22Rv1 (cell line): ENCODE results near the gene AP3S2.

Source experiments
- H3K27ac ChIP-seq: fragments of 450-650 bp; 2 replicates; pipeline ENCODE4 v1.5.1; 2017
- ZFX ChIP-seq: fragments of 450-650 bp; IDR thresholded peaks from 2 replicates; pipeline ENCODE4 v1.6.1; 2017; ENCODE audit warnings: antibody characterized with exemption, borderline replicate concordance
- TF ChIP-seq, protein P1 (sequence below): fragments of 450-650 bp; IDR thresholded peaks from 2 replicates; pipeline ENCODE4 v1.5.1; 2017; ENCODE audit warnings: mild to moderate bottlenecking

The AP3S2 gene

DNA sequence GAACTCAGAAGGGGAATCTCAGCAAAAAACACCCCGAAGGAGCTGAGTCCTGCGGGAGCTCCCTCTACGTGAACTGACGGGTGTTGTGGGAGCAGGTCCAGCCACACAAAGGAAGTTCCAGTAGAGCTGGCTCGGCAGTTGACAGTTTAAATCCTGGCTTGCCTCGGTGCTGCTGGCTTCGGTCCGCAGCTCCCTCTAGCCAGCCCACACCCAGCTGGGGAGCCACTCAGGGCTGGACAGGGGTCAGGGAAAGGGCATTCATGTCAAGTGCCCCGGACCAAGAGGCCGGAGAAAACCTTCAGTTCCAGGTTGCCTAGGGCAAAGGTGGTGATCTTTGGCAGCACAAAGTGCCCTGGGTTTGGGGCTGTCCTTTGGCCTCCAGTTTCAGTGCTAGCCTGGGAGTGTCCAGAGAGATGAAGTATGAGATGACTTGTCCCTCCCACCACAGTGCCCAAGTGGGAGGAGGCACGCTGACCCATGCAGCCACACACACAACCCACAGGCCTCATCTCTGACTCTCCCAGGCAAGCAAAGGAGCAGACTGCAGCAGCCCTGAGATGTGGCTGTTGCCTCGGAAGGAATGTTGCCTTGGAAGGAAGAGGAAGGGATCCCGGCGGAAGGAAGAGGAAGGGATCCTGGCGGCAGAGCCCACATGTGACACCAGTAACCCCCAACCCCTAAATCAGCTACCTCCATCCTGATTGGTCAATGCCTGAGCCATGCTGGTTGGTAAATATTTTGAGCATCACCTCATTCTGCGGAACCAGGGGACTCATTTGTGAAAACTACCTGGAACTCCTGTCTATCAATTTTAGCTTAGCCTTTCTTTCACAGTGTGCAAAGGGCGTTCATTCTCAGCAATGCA lies 65.3 kb downstream of the AP3S2 start:
- TF ChIP-seq, protein P1, sequence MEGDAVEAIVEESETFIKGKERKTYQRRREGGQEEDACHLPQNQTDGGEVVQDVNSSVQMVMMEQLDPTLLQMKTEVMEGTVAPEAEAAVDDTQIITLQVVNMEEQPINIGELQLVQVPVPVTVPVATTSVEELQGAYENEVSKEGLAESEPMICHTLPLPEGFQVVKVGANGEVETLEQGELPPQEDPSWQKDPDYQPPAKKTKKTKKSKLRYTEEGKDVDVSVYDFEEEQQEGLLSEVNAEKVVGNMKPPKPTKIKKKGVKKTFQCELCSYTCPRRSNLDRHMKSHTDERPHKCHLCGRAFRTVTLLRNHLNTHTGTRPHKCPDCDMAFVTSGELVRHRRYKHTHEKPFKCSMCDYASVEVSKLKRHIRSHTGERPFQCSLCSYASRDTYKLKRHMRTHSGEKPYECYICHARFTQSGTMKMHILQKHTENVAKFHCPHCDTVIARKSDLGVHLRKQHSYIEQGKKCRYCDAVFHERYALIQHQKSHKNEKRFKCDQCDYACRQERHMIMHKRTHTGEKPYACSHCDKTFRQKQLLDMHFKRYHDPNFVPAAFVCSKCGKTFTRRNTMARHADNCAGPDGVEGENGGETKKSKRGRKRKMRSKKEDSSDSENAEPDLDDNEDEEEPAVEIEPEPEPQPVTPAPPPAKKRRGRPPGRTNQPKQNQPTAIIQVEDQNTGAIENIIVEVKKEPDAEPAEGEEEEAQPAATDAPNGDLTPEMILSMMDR = no peak
- no peak for TF ChIP-seq ZFX
- H3K27ac ChIP-seq = no peak overlapping the region

DNA sequence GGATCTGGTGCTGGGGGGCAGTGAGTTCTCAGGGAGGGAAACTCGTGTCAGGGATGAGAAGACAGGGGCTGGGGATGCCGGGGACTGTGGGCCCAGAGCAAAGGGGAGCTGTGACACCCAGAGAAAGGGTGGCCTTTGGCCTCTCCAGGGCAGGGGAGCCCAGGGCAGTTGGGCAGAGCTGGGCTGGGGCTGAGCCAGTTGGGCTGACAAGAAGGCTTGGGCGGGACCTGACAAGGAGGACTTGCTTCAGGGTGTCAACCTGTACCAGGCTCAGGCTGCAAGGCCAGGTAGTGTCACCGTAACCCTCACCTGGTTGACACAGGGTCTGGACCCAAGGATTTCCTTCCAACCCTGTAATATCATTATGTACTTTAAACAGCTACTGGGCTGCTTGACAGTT lies 66.0 kb downstream of the AP3S2 start:
- no peak overlapping the region for H3K27ac ChIP-seq

DNA sequence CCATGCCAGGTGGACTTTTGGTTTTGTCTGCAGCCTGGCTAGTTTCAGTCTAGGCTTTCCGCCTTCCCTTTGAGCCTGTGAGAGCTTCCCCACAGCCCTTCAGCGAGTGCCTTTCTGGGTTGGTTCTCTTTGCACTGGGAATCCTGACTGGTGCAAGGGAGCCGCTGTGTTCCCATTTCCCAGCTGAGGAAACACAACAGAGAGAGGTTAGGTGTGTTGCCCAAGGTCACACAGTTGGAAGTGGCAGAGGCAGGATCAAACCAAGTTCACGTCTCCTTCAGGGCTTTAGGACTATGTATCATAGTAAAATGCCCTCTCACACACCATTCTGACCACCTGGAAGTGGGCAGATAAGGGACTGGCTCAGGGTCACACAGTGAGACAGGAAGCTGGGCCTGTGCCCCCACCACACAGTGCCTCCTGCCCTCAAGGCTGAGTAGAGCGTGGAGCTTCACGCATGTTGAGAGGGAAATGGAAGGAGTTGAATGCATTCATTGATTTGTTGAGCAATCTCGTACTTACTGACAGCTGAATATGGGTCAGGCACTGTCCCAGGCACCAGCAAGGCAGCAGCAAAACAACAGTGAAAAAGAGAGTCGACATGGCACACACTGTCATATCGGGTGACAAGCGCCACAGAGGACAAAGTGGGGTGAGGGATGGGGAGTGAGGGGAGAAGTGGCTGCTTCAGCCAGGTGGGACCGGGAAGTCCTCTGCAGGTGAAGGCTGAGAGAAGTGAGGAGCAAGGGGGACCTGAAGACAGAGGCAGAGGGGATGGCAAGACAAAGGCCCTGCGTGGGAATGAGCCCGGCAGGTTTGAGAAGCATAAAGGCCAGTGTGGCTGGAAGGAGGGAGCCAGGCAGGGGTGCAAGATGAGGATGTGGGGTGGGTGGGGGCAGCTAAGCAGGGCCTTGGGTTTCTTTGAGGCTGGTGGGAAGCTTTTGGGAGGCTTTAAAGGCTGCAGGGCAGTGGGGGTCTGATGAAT lies 66.8 kb downstream of the AP3S2 start:
- no peak overlapping the region for H3K27ac ChIP-seq
- no peak for TF ChIP-seq ZFX
- TF ChIP-seq, protein P1 = no peak

More for the DNA sequence above, 66.0 kb downstream of the AP3S2 start:
- no peak for TF ChIP-seq ZFX
- TF ChIP-seq, protein P1 = no peak

DNA sequence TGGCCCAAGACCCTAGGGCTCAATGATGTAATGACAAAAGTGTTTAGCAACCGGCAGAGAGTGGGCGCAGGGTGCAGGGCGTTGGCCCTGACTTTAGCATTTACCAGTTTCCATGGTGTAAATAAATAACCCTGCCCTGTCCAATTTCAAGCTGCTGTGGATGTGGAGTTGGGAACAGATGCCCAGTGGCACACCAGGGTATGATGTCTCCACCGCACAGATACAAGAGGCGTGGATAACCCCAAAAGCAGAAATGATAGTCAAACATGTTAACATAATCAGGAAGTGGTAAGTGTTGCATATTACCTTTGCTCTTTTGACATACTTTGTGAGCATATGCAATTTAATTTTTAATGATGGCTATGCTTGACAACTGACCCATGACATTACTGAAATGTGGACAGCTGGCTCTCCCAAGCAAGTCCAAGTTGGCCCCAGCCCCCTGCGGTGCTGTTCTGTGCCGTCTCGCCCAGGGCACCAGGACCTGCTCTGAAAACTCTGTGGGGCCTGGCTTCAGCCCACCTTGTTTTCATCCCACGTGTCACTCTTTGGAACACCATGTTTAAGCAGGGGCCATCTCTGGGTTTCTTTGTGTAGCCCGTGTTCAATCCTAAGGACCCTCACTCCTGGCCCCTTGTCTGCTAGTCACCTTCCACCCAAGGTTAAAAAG lies 68.4 kb downstream of the AP3S2 start:
- no peak for TF ChIP-seq ZFX
- TF ChIP-seq, protein P1 = no peak
- H3K27ac ChIP-seq = no peak overlapping the region

DNA sequence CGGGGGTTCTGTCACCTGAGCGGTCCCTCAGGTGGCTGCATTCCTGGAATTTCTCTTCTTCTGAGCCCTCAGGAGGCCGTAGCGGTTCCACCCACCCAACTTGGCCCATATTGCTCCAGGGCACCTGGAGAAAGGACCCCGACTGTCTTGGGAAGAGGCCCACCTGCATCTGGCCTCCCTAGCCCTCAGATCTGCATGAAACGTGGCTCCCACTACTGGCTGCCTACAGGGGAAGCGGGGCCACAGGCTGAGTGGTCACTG lies 69.3 kb downstream of the AP3S2 start:
- TF ChIP-seq, protein P1 = no peak
- no peak for TF ChIP-seq ZFX
- no peak overlapping the region for H3K27ac ChIP-seq

DNA sequence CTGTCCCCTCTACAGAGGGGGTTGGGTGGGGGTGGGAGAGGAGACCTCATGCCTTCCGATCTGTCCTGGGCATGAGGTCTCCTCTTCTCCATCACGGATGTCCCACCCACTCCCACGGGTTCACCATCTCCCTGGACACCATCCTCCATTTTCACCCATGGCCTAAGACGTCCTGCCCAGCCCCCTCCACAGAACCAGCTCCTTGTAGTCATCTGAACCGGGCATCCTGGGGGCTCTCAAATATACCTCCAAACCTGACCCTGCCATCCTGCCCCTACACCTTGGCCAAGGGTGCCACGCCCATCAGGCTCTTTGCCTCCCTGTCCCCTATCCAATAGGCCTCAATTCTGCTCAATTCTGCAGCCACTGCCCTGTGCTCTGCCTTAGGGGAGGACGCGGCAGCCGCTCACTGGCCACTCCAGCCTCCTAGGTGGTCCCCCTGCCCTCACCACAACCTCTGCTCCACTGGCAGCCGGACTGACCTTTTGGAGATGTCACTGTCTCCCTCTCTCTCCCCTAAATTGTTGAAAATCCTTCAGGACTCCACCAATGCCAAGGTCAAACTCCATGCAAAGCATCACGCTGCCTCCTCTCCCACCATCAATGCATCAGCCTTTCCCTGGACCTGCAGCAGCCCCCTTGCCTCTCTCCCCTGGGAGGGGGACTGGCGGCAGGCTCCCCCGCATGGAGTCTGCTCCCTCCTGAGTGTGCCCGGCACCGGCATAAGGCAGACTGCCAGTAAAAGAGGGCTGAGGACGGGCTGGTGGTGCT lies 69.8 kb downstream of the AP3S2 start:
- H3K27ac ChIP-seq = no peak overlapping the region
- no peak for TF ChIP-seq ZFX
- TF ChIP-seq, protein P1 = no peak
